WTC11 (cell line): ENCODE results near the gene CLIC5. TPM values are rescaled to one million over a fixed set of nuclear protein-coding genes. Genes with fewer than 3 reads are reported as not detected.

Experiments used
- ATAC-seq: fragments of 200-7000 bp; cut with Tn5 transposase; 2 replicates; pipeline ENCODE4 v1.10.0; 2021; ENCODE audit warnings: mild to moderate bottlenecking, moderate library complexity
- CTCF ChIA-PET: fragments of 300-600 bp; sonication (Branson Sonifier 250); formaldehyde crosslinking; loops from one replicate; lab custom pipeline; 2021; ENCODE audit warnings: antibody characterized with exemption; lab: Charles Lee
- POLR2A ChIA-PET: fragments of 350-600 bp; sonication (Branson Sonifier 250); formaldehyde crosslinking; loops from one replicate; lab custom pipeline; 2021; ENCODE audit warnings: antibody characterized with exemption; lab: Charles Lee
- DNase-seq: peaks from one replicate; pipeline ENCODE4 v3.0.0; 2021; ENCODE audit warnings: low spot score
- H3K27ac Mint-ChIP-seq: 2 replicates; pipeline ENCODE4 v1.8.0; 2021; ENCODE audit warnings: mixed read lengths
- H3K27me3 Mint-ChIP-seq: 2 replicates; pipeline ENCODE4 v1.8.0; 2021; ENCODE audit warnings: low read depth, mild to moderate bottlenecking, moderate library complexity, mixed read lengths
- H3K36me3 Mint-ChIP-seq: 2 replicates; pipeline ENCODE4 v1.8.0; 2021; ENCODE audit warnings: mixed read lengths
- H3K4me1 Mint-ChIP-seq: 2 replicates; pipeline ENCODE4 v1.8.0; 2022; ENCODE audit warnings: mixed read lengths
- H3K4me3 Mint-ChIP-seq: 2 replicates; pipeline ENCODE4 v1.8.0; 2021; ENCODE audit warnings: mild to moderate bottlenecking, moderate library complexity, mixed read lengths
- H3K9me3 Mint-ChIP-seq: 2 replicates; pipeline ENCODE4 v1.8.0; 2021; ENCODE audit warnings: mixed read lengths
- FOXK1 ChIP-seq: sonication (generic); formaldehyde crosslinking; IDR thresholded peaks from 2 replicates; pipeline ENCODE4 v1.8.0; 2022; ENCODE audit warnings: mild to moderate bottlenecking, moderate library complexity, missing genetic modification reagents
- NFYB ChIP-seq: sonication (generic); formaldehyde crosslinking; conservative IDR thresholded peaks from 2 replicates; pipeline ENCODE4 v1.8.0; 2022; ENCODE audit warnings: low read depth, missing genetic modification reagents
- NR1H2 ChIP-seq: sonication (generic); formaldehyde crosslinking; IDR thresholded peaks from 2 replicates; pipeline ENCODE4 v1.9.0; 2021; ENCODE audit warnings: mild to moderate bottlenecking, moderate library complexity, missing genetic modification reagents
- NR2C2 ChIP-seq: sonication (generic); formaldehyde crosslinking; IDR thresholded peaks from 2 replicates; pipeline ENCODE4 v1.8.0; 2022; ENCODE audit warnings: mild to moderate bottlenecking, missing genetic modification reagents
- SMAD4 ChIP-seq: sonication (generic); formaldehyde crosslinking; IDR thresholded peaks from 2 replicates; pipeline ENCODE4 v1.8.0; 2022; ENCODE audit warnings: mild to moderate bottlenecking, missing genetic modification reagents
- SOX15 ChIP-seq: fragments of 250-450 bp; sonication (Bioruptor Pico); IDR thresholded peaks from 2 replicates; pipeline ENCODE4 v1.9.0; 2021; ENCODE audit warnings: mild to moderate bottlenecking
- ZNF423 ChIP-seq: fragments of 250-450 bp; sonication (Bioruptor Pico); IDR thresholded peaks from 2 replicates; pipeline ENCODE4 v2.1.2; 2022; ENCODE audit warnings: mild to moderate bottlenecking, moderate library complexity
- total RNA-seq: library from RNA; stranded (reverse); gene quantifications from 3 replicates; pipeline ENCODE4 v1.2.3, GENCODE V29; 2021
- TF ChIP-seq, protein P1 (sequence below): sonication (generic); formaldehyde crosslinking; IDR thresholded peaks from 2 replicates; pipeline ENCODE4 v1.8.0; 2023; ENCODE audit warnings: missing genetic modification reagents, mild to moderate bottlenecking, borderline replicate concordance
- TF ChIP-seq, protein P2 (sequence below): sonication (generic); formaldehyde crosslinking; IDR thresholded peaks from 2 replicates; pipeline ENCODE4 v1.8.1; 2023; ENCODE audit warnings: mild to moderate bottlenecking, moderate library complexity, missing genetic modification reagents
- TF ChIP-seq, protein P3 (sequence below): sonication (generic); formaldehyde crosslinking; IDR thresholded peaks from 2 replicates; pipeline ENCODE4 v1.8.1; 2022; ENCODE audit warnings: missing genetic modification reagents, borderline replicate concordance
- TF ChIP-seq, protein P4 (sequence below): sonication (generic); formaldehyde crosslinking; IDR thresholded peaks from 2 replicates; pipeline ENCODE4 v1.8.0; 2023; ENCODE audit warnings: mild to moderate bottlenecking, missing genetic modification reagents
- TF ChIP-seq, protein P5 (sequence below): sonication (generic); formaldehyde crosslinking; IDR thresholded peaks from 2 replicates; pipeline ENCODE4 v1.8.1; 2023; ENCODE audit warnings: mild to moderate bottlenecking, missing genetic modification reagents, borderline replicate concordance
- TF ChIP-seq, protein P6 (sequence below): sonication (generic); formaldehyde crosslinking; IDR thresholded peaks from 2 replicates; pipeline ENCODE4 v1.8.1; 2023; ENCODE audit warnings: mild to moderate bottlenecking, missing genetic modification reagents
- TF ChIP-seq, protein P7 (sequence below): sonication (generic); formaldehyde crosslinking; IDR thresholded peaks from 2 replicates; pipeline ENCODE4 v1.8.0; 2023; ENCODE audit warnings: missing genetic modification reagents

Gene CLIC5
- total RNA-seq, 1 experiment from 2014 or later, result 0.22 TPM

DNA sequence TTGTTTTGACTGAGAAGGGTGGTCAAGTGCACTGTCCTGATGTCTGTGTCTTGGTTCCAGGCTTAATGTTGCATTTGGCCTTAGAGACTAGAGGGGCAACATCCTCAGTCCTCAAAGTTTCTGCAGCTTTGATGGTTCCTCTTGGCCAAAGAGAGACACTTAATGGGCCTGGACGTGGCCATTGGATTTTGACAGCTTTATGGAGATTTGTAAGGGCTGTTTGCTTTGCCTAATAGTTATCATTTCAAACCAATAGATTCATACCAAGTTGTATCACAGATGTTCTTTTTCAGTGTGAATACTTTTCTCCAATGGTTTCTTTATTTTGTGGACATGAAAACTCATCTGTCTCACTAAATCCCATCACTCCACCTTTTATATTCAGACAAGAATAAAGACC, 45.8 kb upstream of the CLIC5 start:
- CTCF ChIA-PET, result interaction anchor here (1.8 kb wide), 1 partner anchor 71 kb away, joined by 4 read pairs; no protein-coding TSS in a partner anchor

DNA sequence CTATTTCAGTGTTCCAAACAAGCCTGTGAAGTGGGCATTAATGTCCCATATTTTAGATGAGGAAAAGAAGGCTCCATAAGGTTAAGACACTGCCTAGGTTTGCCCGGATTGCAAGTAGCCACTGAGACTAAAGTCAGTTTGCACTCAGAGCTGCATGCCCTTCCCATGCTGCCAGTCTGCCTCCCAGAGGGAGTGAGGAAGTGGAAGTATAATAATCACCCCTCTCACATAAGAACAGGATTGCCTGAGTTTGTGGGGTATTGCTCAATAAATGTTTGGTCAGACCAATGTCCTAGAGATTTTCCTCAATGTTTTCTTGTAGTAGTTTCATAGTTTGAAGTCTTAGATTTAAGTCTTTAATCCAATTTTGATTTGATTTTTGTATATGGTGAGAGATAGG, 43.9 kb upstream of the CLIC5 start:
- no peak overlapping the region for H3K4me3 Mint-ChIP-seq
- POLR2A ChIA-PET, result no interaction called here
- H3K27ac Mint-ChIP-seq, result no peak overlapping the region
- H3K9me3 Mint-ChIP-seq, result peaks cover 29% of the 10 kb centered on the region
- DNase-seq (no peak), ATAC-seq (no peak)
- no peak for TF ChIP-seq NR1H2
- TF ChIP-seq, protein P1, sequence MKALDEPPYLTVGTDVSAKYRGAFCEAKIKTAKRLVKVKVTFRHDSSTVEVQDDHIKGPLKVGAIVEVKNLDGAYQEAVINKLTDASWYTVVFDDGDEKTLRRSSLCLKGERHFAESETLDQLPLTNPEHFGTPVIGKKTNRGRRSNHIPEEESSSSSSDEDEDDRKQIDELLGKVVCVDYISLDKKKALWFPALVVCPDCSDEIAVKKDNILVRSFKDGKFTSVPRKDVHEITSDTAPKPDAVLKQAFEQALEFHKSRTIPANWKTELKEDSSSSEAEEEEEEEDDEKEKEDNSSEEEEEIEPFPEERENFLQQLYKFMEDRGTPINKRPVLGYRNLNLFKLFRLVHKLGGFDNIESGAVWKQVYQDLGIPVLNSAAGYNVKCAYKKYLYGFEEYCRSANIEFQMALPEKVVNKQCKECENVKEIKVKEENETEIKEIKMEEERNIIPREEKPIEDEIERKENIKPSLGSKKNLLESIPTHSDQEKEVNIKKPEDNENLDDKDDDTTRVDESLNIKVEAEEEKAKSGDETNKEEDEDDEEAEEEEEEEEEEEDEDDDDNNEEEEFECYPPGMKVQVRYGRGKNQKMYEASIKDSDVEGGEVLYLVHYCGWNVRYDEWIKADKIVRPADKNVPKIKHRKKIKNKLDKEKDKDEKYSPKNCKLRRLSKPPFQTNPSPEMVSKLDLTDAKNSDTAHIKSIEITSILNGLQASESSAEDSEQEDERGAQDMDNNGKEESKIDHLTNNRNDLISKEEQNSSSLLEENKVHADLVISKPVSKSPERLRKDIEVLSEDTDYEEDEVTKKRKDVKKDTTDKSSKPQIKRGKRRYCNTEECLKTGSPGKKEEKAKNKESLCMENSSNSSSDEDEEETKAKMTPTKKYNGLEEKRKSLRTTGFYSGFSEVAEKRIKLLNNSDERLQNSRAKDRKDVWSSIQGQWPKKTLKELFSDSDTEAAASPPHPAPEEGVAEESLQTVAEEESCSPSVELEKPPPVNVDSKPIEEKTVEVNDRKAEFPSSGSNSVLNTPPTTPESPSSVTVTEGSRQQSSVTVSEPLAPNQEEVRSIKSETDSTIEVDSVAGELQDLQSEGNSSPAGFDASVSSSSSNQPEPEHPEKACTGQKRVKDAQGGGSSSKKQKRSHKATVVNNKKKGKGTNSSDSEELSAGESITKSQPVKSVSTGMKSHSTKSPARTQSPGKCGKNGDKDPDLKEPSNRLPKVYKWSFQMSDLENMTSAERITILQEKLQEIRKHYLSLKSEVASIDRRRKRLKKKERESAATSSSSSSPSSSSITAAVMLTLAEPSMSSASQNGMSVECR (CRISPR knock-in tag), result no peak
- TF ChIP-seq, protein P2, sequence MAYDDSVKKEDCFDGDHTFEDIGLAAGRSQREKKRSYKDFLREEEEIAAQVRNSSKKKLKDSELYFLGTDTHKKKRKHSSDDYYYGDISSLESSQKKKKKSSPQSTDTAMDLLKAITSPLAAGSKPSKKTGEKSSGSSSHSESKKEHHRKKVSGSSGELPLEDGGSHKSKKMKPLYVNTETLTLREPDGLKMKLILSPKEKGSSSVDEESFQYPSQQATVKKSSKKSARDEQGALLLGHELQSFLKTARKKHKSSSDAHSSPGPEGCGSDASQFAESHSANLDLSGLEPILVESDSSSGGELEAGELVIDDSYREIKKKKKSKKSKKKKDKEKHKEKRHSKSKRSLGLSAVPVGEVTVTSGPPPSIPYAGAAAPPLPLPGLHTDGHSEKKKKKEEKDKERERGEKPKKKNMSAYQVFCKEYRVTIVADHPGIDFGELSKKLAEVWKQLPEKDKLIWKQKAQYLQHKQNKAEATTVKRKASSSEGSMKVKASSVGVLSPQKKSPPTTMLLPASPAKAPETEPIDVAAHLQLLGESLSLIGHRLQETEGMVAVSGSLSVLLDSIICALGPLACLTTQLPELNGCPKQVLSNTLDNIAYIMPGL (CRISPR knock-in tag), result no peak
- TF ChIP-seq NR2C2 (CRISPR knock-in tag), result no peak
- no peak for TF ChIP-seq ZNF423 (CRISPR knock-in tag)
- no peak for TF ChIP-seq NFYB (CRISPR knock-in tag)
- no peaks in the 10 kb centered on the region; the same call in 1 of the 2 replicates for H3K27me3 Mint-ChIP-seq
- H3K36me3 Mint-ChIP-seq, result peaks cover 14% of the 10 kb centered on the region
- H3K4me1 Mint-ChIP-seq, result 0 out of 2 replicates have a peak, but pooled peaks cover 3% of the 10 kb centered on the region
- CTCF ChIA-PET, result interaction anchor here (0.6 kb wide), 2 partner anchors 17 to 635 kb away, joined by 4 read pairs; no protein-coding TSS in a partner anchor

More for the DNA sequence above, 45.8 kb upstream of the CLIC5 start:
- Mint-ChIP-seq H3K27me3 (no peaks in the 10 kb centered on the region; the same call in 1 of the 2 replicates), H3K36me3 (peaks cover 14% of the 10 kb centered on the region), H3K27ac (no peak overlapping the region), H3K4me1 (0 out of 2 replicates have a peak, but pooled peaks cover 3% of the 10 kb centered on the region), H3K4me3 (no peak overlapping the region), H3K9me3 (peaks cover 20% of the 10 kb centered on the region)
- DNase-seq (no peak), ATAC-seq (no peak)
- TF ChIP-seq, protein P3, sequence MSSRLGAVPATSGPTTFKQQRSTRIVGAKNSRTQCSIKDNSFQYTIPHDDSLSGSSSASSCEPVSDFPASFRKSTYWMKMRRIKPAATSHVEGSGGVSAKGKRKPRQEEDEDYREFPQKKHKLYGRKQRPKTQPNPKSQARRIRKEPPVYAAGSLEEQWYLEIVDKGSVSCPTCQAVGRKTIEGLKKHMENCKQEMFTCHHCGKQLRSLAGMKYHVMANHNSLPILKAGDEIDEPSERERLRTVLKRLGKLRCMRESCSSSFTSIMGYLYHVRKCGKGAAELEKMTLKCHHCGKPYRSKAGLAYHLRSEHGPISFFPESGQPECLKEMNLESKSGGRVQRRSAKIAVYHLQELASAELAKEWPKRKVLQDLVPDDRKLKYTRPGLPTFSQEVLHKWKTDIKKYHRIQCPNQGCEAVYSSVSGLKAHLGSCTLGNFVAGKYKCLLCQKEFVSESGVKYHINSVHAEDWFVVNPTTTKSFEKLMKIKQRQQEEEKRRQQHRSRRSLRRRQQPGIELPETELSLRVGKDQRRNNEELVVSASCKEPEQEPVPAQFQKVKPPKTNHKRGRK (CRISPR knock-in tag), result no peak
- POLR2A ChIA-PET, result no interaction called here

DNA sequence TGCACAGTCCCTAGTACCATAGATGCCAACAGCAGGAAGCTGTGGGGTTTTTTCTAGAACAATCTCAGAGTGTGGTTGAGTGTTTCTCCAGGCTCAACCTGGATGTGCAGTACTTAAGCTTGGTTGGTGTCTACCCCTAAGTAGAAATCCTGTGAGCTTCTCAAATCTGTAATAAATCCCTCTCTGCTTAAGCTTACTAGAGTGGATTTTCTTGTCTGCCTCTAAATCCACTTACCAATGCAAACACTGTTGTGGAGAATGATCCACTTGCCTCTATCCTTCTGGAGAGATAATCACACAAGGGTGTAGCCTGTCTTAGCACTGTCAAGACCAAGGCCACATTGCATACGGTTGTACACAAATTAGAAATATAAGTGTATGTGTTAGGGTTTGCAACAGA, 43.3 kb upstream of the CLIC5 start:
- H3K27ac Mint-ChIP-seq, result no peak overlapping the region
- peaks cover 14% of the 10 kb centered on the region for H3K36me3 Mint-ChIP-seq
- H3K9me3 Mint-ChIP-seq, result peaks cover 29% of the 10 kb centered on the region
- DNase-seq (no peak), ATAC-seq (no peak)
- H3K4me1 Mint-ChIP-seq, result 0 out of 2 replicates have a peak, but pooled peaks cover 3% of the 10 kb centered on the region
- POLR2A ChIA-PET, result no interaction called here
- no peaks in the 10 kb centered on the region; the same call in 1 of the 2 replicates for H3K27me3 Mint-ChIP-seq
- CTCF ChIA-PET, result interaction anchor here (0.6 kb wide), 2 partner anchors 16 to 635 kb away, joined by 4 read pairs; no protein-coding TSS in a partner anchor
- H3K4me3 Mint-ChIP-seq, result no peak overlapping the region
- TF ChIP-seq, protein P4, sequence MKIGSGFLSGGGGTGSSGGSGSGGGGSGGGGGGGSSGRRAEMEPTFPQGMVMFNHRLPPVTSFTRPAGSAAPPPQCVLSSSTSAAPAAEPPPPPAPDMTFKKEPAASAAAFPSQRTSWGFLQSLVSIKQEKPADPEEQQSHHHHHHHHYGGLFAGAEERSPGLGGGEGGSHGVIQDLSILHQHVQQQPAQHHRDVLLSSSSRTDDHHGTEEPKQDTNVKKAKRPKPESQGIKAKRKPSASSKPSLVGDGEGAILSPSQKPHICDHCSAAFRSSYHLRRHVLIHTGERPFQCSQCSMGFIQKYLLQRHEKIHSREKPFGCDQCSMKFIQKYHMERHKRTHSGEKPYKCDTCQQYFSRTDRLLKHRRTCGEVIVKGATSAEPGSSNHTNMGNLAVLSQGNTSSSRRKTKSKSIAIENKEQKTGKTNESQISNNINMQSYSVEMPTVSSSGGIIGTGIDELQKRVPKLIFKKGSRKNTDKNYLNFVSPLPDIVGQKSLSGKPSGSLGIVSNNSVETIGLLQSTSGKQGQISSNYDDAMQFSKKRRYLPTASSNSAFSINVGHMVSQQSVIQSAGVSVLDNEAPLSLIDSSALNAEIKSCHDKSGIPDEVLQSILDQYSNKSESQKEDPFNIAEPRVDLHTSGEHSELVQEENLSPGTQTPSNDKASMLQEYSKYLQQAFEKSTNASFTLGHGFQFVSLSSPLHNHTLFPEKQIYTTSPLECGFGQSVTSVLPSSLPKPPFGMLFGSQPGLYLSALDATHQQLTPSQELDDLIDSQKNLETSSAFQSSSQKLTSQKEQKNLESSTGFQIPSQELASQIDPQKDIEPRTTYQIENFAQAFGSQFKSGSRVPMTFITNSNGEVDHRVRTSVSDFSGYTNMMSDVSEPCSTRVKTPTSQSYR, result no peak
- TF ChIP-seq SOX15 (no peak), SMAD4 (CRISPR knock-in tag) (no peak), FOXK1 (CRISPR knock-in tag) (no peak)
- TF ChIP-seq, protein P5, sequence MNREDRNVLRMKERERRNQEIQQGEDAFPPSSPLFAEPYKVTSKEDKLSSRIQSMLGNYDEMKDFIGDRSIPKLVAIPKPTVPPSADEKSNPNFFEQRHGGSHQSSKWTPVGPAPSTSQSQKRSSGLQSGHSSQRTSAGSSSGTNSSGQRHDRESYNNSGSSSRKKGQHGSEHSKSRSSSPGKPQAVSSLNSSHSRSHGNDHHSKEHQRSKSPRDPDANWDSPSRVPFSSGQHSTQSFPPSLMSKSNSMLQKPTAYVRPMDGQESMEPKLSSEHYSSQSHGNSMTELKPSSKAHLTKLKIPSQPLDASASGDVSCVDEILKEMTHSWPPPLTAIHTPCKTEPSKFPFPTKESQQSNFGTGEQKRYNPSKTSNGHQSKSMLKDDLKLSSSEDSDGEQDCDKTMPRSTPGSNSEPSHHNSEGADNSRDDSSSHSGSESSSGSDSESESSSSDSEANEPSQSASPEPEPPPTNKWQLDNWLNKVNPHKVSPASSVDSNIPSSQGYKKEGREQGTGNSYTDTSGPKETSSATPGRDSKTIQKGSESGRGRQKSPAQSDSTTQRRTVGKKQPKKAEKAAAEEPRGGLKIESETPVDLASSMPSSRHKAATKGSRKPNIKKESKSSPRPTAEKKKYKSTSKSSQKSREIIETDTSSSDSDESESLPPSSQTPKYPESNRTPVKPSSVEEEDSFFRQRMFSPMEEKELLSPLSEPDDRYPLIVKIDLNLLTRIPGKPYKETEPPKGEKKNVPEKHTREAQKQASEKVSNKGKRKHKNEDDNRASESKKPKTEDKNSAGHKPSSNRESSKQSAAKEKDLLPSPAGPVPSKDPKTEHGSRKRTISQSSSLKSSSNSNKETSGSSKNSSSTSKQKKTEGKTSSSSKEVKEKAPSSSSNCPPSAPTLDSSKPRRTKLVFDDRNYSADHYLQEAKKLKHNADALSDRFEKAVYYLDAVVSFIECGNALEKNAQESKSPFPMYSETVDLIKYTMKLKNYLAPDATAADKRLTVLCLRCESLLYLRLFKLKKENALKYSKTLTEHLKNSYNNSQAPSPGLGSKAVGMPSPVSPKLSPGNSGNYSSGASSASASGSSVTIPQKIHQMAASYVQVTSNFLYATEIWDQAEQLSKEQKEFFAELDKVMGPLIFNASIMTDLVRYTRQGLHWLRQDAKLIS (CRISPR knock-in tag), result no peak
- TF ChIP-seq, protein P6, sequence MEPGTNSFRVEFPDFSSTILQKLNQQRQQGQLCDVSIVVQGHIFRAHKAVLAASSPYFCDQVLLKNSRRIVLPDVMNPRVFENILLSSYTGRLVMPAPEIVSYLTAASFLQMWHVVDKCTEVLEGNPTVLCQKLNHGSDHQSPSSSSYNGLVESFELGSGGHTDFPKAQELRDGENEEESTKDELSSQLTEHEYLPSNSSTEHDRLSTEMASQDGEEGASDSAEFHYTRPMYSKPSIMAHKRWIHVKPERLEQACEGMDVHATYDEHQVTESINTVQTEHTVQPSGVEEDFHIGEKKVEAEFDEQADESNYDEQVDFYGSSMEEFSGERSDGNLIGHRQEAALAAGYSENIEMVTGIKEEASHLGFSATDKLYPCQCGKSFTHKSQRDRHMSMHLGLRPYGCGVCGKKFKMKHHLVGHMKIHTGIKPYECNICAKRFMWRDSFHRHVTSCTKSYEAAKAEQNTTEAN, result no peak
- TF ChIP-seq, protein P7, sequence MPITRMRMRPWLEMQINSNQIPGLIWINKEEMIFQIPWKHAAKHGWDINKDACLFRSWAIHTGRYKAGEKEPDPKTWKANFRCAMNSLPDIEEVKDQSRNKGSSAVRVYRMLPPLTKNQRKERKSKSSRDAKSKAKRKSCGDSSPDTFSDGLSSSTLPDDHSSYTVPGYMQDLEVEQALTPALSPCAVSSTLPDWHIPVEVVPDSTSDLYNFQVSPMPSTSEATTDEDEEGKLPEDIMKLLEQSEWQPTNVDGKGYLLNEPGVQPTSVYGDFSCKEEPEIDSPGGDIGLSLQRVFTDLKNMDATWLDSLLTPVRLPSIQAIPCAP (CRISPR knock-in tag), result no peak
